ENCODE measurements around the gene C11orf16.

DNA sequence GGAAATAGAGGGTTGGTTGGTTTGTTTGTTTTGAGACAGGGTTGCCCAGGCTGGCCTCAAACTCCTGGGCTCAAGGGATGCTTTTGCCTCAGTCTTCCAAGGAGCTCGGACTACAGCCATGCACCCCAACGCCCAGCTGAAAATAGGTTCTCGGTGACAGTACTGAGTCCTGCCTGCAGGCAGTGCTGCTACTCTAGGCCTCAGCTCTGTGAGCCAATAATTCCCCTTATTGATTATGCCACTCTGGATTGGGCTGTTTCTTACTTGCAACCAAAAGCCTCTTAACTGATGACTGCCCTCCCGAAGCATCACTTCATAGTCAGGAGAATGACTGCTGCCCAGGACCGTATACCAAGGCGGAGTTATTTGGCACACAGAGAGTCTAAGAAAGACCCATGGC is 1.2 kb upstream of the C11orf16 start:
- TF ChIP-seq, protein P1, sequence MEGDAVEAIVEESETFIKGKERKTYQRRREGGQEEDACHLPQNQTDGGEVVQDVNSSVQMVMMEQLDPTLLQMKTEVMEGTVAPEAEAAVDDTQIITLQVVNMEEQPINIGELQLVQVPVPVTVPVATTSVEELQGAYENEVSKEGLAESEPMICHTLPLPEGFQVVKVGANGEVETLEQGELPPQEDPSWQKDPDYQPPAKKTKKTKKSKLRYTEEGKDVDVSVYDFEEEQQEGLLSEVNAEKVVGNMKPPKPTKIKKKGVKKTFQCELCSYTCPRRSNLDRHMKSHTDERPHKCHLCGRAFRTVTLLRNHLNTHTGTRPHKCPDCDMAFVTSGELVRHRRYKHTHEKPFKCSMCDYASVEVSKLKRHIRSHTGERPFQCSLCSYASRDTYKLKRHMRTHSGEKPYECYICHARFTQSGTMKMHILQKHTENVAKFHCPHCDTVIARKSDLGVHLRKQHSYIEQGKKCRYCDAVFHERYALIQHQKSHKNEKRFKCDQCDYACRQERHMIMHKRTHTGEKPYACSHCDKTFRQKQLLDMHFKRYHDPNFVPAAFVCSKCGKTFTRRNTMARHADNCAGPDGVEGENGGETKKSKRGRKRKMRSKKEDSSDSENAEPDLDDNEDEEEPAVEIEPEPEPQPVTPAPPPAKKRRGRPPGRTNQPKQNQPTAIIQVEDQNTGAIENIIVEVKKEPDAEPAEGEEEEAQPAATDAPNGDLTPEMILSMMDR (IDR thresholded peaks at IDR 0.05; ENCODE audit: poor library complexity), result no peak
- no peak for TF ChIP-seq EZH2 (IDR thresholded peaks at IDR 0.05; ENCODE audit: borderline replicate concordance)
